ENCODE data around the gene ROBO1. TPM values are rescaled to one million over a fixed set of nuclear protein-coding genes. Genes with fewer than 3 reads are reported as not detected.
A peak's percentile ranks its signal among the peaks of the same experiment; 100 is the strongest.

The ROBO1 gene
- total and polyA plus RNA-seq, 2 donors from 2014 or later: 2.1 to 22.1 TPM

DNA sequence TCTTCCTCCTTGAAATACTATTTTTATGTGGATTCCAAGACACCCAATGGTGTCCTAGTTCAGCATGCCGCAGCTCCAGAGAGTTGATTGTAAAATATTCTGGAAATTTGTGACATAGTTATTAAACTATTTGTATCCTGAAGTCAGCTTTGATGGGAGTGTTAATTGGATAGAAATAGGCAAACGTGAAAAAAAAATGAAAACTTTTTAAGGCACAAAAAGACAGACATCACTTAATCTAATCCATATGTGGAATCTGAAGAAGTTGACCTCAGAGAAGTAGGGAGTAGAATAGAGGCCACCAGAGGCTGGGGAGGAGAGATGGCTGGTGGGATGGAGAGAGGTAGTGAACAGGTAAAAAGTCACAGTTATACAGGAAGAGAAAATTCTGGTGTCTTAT is 704.2 kb downstream of the ROBO1 start:
- no peak for FAIRE-seq
- no peaks in the 10 kb centered on the region for H3K4me1 ChIP-seq (ENCODE audit: control insufficient read depth in 2 of 3, insufficient read depth in 2 of 3, low read depth in 1 of 3, low read length in 3 of 3)
- intact Hi-C loops (cut with DNase I): no loop called here
- no peaks in the 10 kb centered on the region for H3K36me3 ChIP-seq (ENCODE audit: control insufficient read depth in 2 of 3, insufficient read depth in 3 of 3, low read length in 3 of 3)
- DNase-seq: no peak
- no peaks in the 10 kb centered on the region for H3K9me3 ChIP-seq (ENCODE audit: control insufficient read depth in 2 of 3, insufficient read depth in 1 of 3, low read length in 3 of 3)
- TF ChIP-seq, protein P1, sequence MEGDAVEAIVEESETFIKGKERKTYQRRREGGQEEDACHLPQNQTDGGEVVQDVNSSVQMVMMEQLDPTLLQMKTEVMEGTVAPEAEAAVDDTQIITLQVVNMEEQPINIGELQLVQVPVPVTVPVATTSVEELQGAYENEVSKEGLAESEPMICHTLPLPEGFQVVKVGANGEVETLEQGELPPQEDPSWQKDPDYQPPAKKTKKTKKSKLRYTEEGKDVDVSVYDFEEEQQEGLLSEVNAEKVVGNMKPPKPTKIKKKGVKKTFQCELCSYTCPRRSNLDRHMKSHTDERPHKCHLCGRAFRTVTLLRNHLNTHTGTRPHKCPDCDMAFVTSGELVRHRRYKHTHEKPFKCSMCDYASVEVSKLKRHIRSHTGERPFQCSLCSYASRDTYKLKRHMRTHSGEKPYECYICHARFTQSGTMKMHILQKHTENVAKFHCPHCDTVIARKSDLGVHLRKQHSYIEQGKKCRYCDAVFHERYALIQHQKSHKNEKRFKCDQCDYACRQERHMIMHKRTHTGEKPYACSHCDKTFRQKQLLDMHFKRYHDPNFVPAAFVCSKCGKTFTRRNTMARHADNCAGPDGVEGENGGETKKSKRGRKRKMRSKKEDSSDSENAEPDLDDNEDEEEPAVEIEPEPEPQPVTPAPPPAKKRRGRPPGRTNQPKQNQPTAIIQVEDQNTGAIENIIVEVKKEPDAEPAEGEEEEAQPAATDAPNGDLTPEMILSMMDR (IDR thresholded peaks at IDR 0.05; ENCODE audit: borderline replicate concordance, extremely low read depth, insufficient read depth): no peak
- H3K4me3 ChIP-seq (ENCODE audit: low read length in 3 of 3): no peak overlapping the region
- no peak overlapping the region for H3K27ac ChIP-seq (ENCODE audit: low read depth in 2 of 2, low read length in 2 of 2)
- no peaks in the 10 kb centered on the region for H3K27me3 ChIP-seq (ENCODE audit: control insufficient read depth, insufficient read depth, low read length)
- H3K9ac ChIP-seq (ENCODE audit: low read length in 3 of 3): no peak overlapping the region

DNA sequence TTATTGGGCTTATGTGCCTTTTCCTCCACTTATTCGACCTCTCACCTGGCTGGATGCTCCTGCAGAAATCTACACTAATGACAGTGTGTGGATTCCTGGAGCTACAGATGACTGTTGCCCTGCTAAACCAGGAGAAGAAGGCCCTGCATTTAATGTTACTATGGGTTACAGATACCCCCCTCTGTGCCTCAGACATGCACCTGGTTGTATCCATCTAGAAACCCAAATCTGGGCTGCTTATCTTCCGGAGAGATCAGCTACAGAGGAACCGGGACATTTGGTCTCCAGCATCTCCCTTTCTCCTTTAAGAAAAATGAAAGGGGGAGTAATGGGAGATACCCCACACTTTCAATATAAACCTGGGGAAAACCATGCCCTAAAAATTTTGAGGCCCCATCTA is 710.0 kb downstream of the ROBO1 start:
- intact Hi-C loops (cut with DNase I): no loop called here
- Histone ChIP-seq H3K36me3 (ENCODE audit: control insufficient read depth in 2 of 3, insufficient read depth in 3 of 3, low read length in 3 of 3) (no peaks in the 10 kb centered on the region), H3K4me3 (ENCODE audit: low read length in 3 of 3) (no peak overlapping the region), H3K27ac (ENCODE audit: low read depth in 2 of 2, low read length in 2 of 2) (no peak overlapping the region), H3K9ac (ENCODE audit: low read length in 3 of 3) (no peak overlapping the region), H3K4me1 (ENCODE audit: control insufficient read depth in 2 of 3, insufficient read depth in 2 of 3, low read depth in 1 of 3, low read length in 3 of 3) (no peaks in the 10 kb centered on the region), H3K9me3 (ENCODE audit: control insufficient read depth in 2 of 3, insufficient read depth in 1 of 3, low read length in 3 of 3) (peaks cover 0 to 5% (median 4%) of the 10 kb centered on the region in 3 donors), H3K27me3 (ENCODE audit: control insufficient read depth, insufficient read depth, low read length) (no peaks in the 10 kb centered on the region)
- DNase-seq (no peak), FAIRE-seq (no peak)
- TF ChIP-seq, protein P1 (IDR thresholded peaks at IDR 0.05; ENCODE audit: borderline replicate concordance, extremely low read depth, insufficient read depth): no peak

DNA sequence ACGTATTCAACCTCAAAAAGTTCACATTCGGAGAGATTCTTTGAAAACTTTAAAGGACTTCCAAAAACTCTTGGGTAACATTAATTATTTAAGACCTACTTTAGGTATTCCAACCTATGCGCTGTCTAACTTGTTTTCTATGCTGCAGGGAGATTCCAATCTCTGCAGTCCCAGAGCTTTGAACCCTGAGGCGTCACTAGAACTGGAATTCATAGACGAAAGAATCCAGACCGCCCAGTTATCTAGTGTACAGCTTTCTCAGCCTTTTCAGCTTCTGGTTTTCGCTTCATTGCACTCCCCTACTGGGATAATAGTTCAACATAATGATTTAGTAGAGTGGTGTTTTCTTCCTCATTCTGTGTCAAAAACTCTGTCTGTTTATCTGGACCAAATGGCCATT is 711.3 kb downstream of the ROBO1 start:
- Histone ChIP-seq H3K36me3 (ENCODE audit: control insufficient read depth in 2 of 3, insufficient read depth in 3 of 3, low read length in 3 of 3) (no peaks in the 10 kb centered on the region), H3K4me3 (ENCODE audit: low read length in 3 of 3) (no peak overlapping the region), H3K27ac (ENCODE audit: low read depth in 2 of 2, low read length in 2 of 2) (no peak overlapping the region), H3K9me3 (ENCODE audit: control insufficient read depth in 2 of 3, insufficient read depth in 1 of 3, low read length in 3 of 3) (peaks cover 0 to 16% (median 4%) of the 10 kb centered on the region in 3 donors), H3K4me1 (ENCODE audit: control insufficient read depth in 2 of 3, insufficient read depth in 2 of 3, low read depth in 1 of 3, low read length in 3 of 3) (no peaks in the 10 kb centered on the region), H3K9ac (ENCODE audit: low read length in 3 of 3) (no peak overlapping the region), H3K27me3 (ENCODE audit: control insufficient read depth, insufficient read depth, low read length) (no peaks in the 10 kb centered on the region)
- peak in 2 of 5 donors; percentile 9 to 12 for DNase-seq
- intact Hi-C loops (cut with DNase I): no loop called here
- FAIRE-seq: no peak
- TF ChIP-seq, protein P1 (IDR thresholded peaks at IDR 0.05; ENCODE audit: borderline replicate concordance, extremely low read depth, insufficient read depth): no peak

DNA sequence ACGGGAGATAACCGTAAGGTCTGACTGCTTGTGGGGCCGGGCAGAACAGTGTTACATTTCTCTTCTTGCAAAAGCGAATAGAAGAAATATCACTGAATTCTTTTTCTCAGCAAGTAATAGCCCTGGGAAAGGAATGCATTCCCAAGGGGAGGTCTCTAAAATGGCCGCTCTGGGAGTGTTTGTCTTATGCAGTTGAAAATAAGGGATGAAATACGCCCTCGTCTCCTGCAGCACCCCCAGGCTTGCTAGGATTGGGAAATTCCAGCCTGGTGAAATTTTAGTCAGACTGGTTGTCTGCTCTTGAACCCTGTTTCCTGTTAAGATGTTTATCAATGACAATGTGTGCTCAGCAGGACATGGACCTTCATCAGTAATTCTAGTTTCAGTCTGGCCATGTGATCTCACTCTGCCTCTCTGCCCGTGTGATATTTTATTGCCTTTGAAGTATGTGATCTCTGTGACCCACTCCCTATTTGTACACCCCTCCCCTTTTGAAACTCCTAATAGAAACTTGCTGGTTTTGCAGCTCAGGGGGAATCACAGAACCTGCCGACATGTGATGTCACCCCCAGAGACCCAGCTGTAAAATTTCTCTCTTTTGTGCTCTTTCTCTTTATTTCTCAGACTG is 715.6 kb downstream of the ROBO1 start:
- FAIRE-seq (no peak), DNase-seq (no peak)
- Histone ChIP-seq H3K36me3 (ENCODE audit: control insufficient read depth in 2 of 3, insufficient read depth in 3 of 3, low read length in 3 of 3) (no peaks in the 10 kb centered on the region), H3K9ac (ENCODE audit: low read length in 3 of 3) (no peak overlapping the region), H3K4me3 (ENCODE audit: low read length in 3 of 3) (no peak overlapping the region), H3K27me3 (ENCODE audit: control insufficient read depth, insufficient read depth, low read length) (no peaks in the 10 kb centered on the region), H3K9me3 (ENCODE audit: control insufficient read depth in 2 of 3, insufficient read depth in 1 of 3, low read length in 3 of 3) (peaks cover 0 to 16% (median 4%) of the 10 kb centered on the region in 3 donors), H3K27ac (ENCODE audit: low read depth in 2 of 2, low read length in 2 of 2) (no peak overlapping the region), H3K4me1 (ENCODE audit: control insufficient read depth in 2 of 3, insufficient read depth in 2 of 3, low read depth in 1 of 3, low read length in 3 of 3) (no peaks in the 10 kb centered on the region)
- intact Hi-C loops (cut with DNase I): no loop called here
- TF ChIP-seq, protein P1 (IDR thresholded peaks at IDR 0.05; ENCODE audit: borderline replicate concordance, extremely low read depth, insufficient read depth): no peak

Measured in kidney (tissue), 14 donors.